Osteocyte (in vitro differentiated cells): ENCODE data around the gene ARID3B. TPM values are rescaled to one million over a fixed set of nuclear protein-coding genes. Genes with fewer than 3 reads are reported as not detected.

Source experiments
- DNase-seq: peaks from one replicate; pipeline ENCODE4 v3.0.0; 2021; ENCODE audit warnings: mixed read lengths; ENCODE audit not compliant: unreplicated experiment; ENCODE audit errors: extremely low spot score
- H3K27ac Mint-ChIP-seq: one replicate; pipeline ENCODE4 v1.8.0; 2021; ENCODE audit warnings: mild to moderate bottlenecking, mixed read lengths; ENCODE audit not compliant: unreplicated experiment
- H3K27me3 Mint-ChIP-seq: one replicate; pipeline ENCODE4 v1.8.0; 2021; ENCODE audit warnings: mixed read lengths; ENCODE audit not compliant: unreplicated experiment
- H3K36me3 Mint-ChIP-seq: one replicate; pipeline ENCODE4 v1.8.0; 2021; ENCODE audit warnings: mixed read lengths; ENCODE audit not compliant: unreplicated experiment
- H3K4me1 Mint-ChIP-seq: one replicate; pipeline ENCODE4 v1.8.0; 2021; ENCODE audit warnings: mixed read lengths; ENCODE audit not compliant: unreplicated experiment
- H3K4me3 Mint-ChIP-seq: one replicate; pipeline ENCODE4 v1.8.0; 2021; ENCODE audit warnings: mild to moderate bottlenecking, moderate library complexity, mixed read lengths; ENCODE audit not compliant: unreplicated experiment
- H3K9me3 Mint-ChIP-seq: one replicate; pipeline ENCODE4 v1.8.0; 2021; ENCODE audit warnings: mixed read lengths; ENCODE audit not compliant: unreplicated experiment
- CTCF ChIP-seq: fragments of 200-600 bp; sonication (generic); IDR thresholded peaks from 2 replicates; pipeline ENCODE4 v1.5.0; 2021; ENCODE audit warnings: antibody characterized with exemption, mild to moderate bottlenecking, moderate library complexity
- total RNA-seq: library from RNA; stranded (reverse); gene quantifications from 2 replicates; pipeline ENCODE4 v1.2.1, GENCODE V29; 2021

The ARID3B gene
- total RNA-seq, 1 donor from 2014 or later = 2.8 TPM

GRCh38 chr15:74551714-74552113 lies 10.7 kb downstream of the ARID3B start:
- TF ChIP-seq CTCF = no peak
- Mint-ChIP-seq H3K4me3 (no peak overlapping the region), H3K27me3 (peaks cover 3% of the 10 kb centered on the region), H3K36me3 (peaks cover 18% of the 10 kb centered on the region), H3K9me3 (no peaks in the 10 kb centered on the region), H3K4me1 (peaks cover under 1% of the 10 kb centered on the region), H3K27ac (no peak overlapping the region)
- DNase-seq = no peak

GRCh38 chr15:74552773-74553441 lies 11.9 kb downstream of the ARID3B start:
- TF ChIP-seq CTCF = no peak
- no peak overlapping the region for H3K27ac Mint-ChIP-seq
- peaks cover 4% of the 10 kb centered on the region for H3K4me1 Mint-ChIP-seq
- peaks cover 2% of the 10 kb centered on the region for H3K27me3 Mint-ChIP-seq
- H3K9me3 Mint-ChIP-seq = no peaks in the 10 kb centered on the region
- H3K4me3 Mint-ChIP-seq = no peak overlapping the region
- no peak for DNase-seq
- peaks cover 18% of the 10 kb centered on the region for H3K36me3 Mint-ChIP-seq

- no peaks in the 10 kb centered on the region for H3K9me3 Mint-ChIP-seq
- no peak overlapping the region for H3K4me3 Mint-ChIP-seq
Observed at GRCh38 chr15:74555192-74555591, 14.2 kb downstream of the ARID3B start.

DNA sequence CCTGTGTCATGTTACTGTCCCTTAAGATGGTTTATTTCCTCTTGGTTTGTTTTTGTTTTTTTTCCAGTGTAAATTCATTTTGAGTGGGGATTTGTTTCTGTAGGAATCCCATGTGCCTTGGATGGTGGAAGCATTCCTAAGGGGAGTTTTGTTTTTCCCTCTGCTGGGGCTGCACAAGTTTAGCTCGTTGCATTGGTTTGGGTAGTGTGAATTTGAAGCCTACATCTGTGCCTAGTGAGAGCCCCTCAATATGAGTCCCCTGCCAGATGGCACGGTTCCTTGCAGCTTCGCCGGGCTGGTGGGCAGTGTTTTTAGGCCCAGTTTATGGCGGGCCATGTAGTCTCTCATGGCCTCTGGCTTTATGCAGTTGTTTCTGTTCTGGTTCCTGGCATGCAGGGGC lies 17.7 kb downstream of the ARID3B start:
- no peak overlapping the region for H3K27ac Mint-ChIP-seq
- no peaks in the 10 kb centered on the region for H3K27me3 Mint-ChIP-seq
- no peak for TF ChIP-seq CTCF
- DNase-seq = no peak
- peaks cover 4% of the 10 kb centered on the region for H3K4me1 Mint-ChIP-seq
- H3K4me3 Mint-ChIP-seq = no peak overlapping the region
- H3K36me3 Mint-ChIP-seq = no peaks in the 10 kb centered on the region
- no peaks in the 10 kb centered on the region for H3K9me3 Mint-ChIP-seq

More at GRCh38 chr15:74555192-74555591, 14.2 kb downstream of the ARID3B start:
- DNase-seq = no peak
- no peak for TF ChIP-seq CTCF
- H3K27me3 Mint-ChIP-seq = no peaks in the 10 kb centered on the region
- H3K4me1 Mint-ChIP-seq = peaks cover 4% of the 10 kb centered on the region
- H3K36me3 Mint-ChIP-seq = peaks cover 12% of the 10 kb centered on the region
- H3K27ac Mint-ChIP-seq = no peak overlapping the region

- no peak overlapping the region for H3K4me3 Mint-ChIP-seq
- no peaks in the 10 kb centered on the region for H3K9me3 Mint-ChIP-seq
- H3K27ac Mint-ChIP-seq = no peak overlapping the region
- no peak for TF ChIP-seq CTCF
- DNase-seq = no peak
- H3K4me1 Mint-ChIP-seq = peaks cover 18% of the 10 kb centered on the region
- no peaks in the 10 kb centered on the region for H3K36me3 Mint-ChIP-seq
- H3K27me3 Mint-ChIP-seq = no peaks in the 10 kb centered on the region
Observed at GRCh38 chr15:74563442-74563841, 22.4 kb downstream of the ARID3B start.
